BJ (cell line): ENCODE data around the gene NAV2. TPM values are rescaled to one million over a fixed set of nuclear protein-coding genes. Genes with fewer than 3 reads are reported as not detected.

Experiments
- CTCF ChIA-PET: fragments of 350-600 bp; formaldehyde crosslinking; extraction: SDS; loops from one replicate; lab custom pipeline; 2021; ENCODE audit warnings: antibody characterized with exemption, inconsistent platforms; lab: Yijun Ruan, JAX
- POLR2A ChIA-PET: fragments of 300-600 bp; sonication (Branson Sonifier 250); formaldehyde crosslinking; extraction: SDS; loops from one replicate; lab custom pipeline; 2021; ENCODE audit warnings: antibody characterized with exemption; lab: Charles Lee
- DNase-seq: peaks from one replicate; pipeline ENCODE4 v3.0.0-alpha.2; 2011; ENCODE audit warnings: low read depth
- H3K27me3 ChIP-seq: 2 replicates; pipeline ENCODE4 v1.6.0; 2011; ENCODE audit warnings: low read length; ENCODE audit not compliant: control insufficient read depth, insufficient read depth
- H3K36me3 ChIP-seq: 2 replicates; pipeline ENCODE4 v1.5.1; 2011; ENCODE audit warnings: low read length; ENCODE audit not compliant: control insufficient read depth, insufficient read depth
- H3K4me3 ChIP-seq: 2 replicates; pipeline ENCODE4 v1.5.1; 2011; ENCODE audit warnings: low read depth, mild to moderate bottlenecking, control low read depth, low read length
- polyA plus RNA-seq: library from polyadenylated mRNA; depleted of rRNA; stranded (reverse); fragments of >200 nt; gene quantifications from 2 replicates; pipeline ENCODE4 v1.2.3, GENCODE V29; 2011
- TF ChIP-seq, protein P1 (sequence below): IDR thresholded peaks from 2 replicates; pipeline ENCODE4 v1.5.1; 2011; ENCODE audit warnings: low read depth, mild to moderate bottlenecking, control low read depth, inconsistent platforms, low read length, moderate library complexity; ENCODE audit not compliant: insufficient read depth

NAV2 gene
- polyA plus RNA-seq, 1 experiment: 6.1 TPM

DNA sequence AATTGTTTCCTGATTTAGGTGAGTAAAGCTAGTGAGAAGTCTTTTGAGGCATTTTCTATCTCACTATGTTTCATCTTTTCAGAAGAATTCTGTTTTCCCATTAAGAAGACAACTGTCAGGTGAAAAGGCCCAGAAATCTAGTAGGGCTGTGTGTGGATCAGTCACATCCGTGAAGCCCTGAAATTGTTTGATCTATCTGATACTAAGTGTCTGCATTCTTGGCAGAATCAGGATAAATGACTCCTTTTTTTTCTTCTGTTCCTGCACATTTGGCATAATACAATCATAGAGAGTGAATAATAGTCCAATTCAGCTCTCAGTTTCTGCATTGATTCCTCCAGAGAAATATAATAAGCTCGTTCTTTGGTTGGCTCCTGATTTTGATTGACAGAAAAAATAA, 208.3 kb downstream of the NAV2 start:
- Histone ChIP-seq H3K4me3 (no peak overlapping the region), H3K27me3 (no peaks in the 10 kb centered on the region), H3K36me3 (no peaks in the 10 kb centered on the region; the same call in 1 of the 2 replicates)
- ChIA-PET POLR2A (no interaction called here), CTCF (interaction anchor here (1.2 to 1.7 kb wide), 3 partner anchors 206 to 416 kb away, joined by 3 read pairs; no protein-coding TSS in a partner anchor)
- DNase-seq: no peak
- TF ChIP-seq, protein P1, sequence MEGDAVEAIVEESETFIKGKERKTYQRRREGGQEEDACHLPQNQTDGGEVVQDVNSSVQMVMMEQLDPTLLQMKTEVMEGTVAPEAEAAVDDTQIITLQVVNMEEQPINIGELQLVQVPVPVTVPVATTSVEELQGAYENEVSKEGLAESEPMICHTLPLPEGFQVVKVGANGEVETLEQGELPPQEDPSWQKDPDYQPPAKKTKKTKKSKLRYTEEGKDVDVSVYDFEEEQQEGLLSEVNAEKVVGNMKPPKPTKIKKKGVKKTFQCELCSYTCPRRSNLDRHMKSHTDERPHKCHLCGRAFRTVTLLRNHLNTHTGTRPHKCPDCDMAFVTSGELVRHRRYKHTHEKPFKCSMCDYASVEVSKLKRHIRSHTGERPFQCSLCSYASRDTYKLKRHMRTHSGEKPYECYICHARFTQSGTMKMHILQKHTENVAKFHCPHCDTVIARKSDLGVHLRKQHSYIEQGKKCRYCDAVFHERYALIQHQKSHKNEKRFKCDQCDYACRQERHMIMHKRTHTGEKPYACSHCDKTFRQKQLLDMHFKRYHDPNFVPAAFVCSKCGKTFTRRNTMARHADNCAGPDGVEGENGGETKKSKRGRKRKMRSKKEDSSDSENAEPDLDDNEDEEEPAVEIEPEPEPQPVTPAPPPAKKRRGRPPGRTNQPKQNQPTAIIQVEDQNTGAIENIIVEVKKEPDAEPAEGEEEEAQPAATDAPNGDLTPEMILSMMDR: no peak

- no peak overlapping the region for H3K4me3 ChIP-seq
- CTCF ChIA-PET: interaction anchor here (0.7 to 1.8 kb wide), 4 partner anchors 12 to 414 kb away, joined by 3 to 7 read pairs (median 4); no protein-coding TSS in a partner anchor
- TF ChIP-seq, protein P1: no peak
- no peaks in the 10 kb centered on the region; the same call in 1 of the 2 replicates for H3K36me3 ChIP-seq
- POLR2A ChIA-PET: no interaction called here
- no peak for DNase-seq
- no peaks in the 10 kb centered on the region for H3K27me3 ChIP-seq
These were observed 209.5 kb downstream of the NAV2 start for GRCh38 chr11:19921976-19922688.

DNA sequence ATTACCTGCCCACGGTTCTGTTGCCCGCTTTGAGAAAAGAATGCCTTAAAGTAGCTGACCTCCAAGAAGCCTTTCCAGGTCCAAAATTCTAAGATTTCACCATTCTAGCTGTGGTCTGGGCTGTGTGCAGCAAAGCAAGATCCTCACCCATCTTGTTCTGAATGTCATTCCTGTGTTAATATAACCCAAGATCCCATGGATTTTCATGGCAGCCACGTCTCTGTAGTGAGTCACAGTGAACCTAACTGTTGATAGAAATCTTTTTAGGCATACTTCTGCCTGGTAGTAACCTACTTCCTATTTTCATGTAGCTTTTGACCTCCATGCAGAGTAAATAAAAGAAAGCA, 210.0 kb downstream of the NAV2 start:
- DNase-seq: no peak
- TF ChIP-seq, protein P1: no peak
- CTCF ChIA-PET: interaction anchor here (0.7 to 1.8 kb wide), 3 partner anchors 12 to 189 kb away, joined by 3 to 7 read pairs (median 5); no protein-coding TSS in a partner anchor
- H3K27me3 ChIP-seq: no peaks in the 10 kb centered on the region
- H3K36me3 ChIP-seq: no peaks in the 10 kb centered on the region
- no peak overlapping the region for H3K4me3 ChIP-seq
- POLR2A ChIA-PET: no interaction called here

DNA sequence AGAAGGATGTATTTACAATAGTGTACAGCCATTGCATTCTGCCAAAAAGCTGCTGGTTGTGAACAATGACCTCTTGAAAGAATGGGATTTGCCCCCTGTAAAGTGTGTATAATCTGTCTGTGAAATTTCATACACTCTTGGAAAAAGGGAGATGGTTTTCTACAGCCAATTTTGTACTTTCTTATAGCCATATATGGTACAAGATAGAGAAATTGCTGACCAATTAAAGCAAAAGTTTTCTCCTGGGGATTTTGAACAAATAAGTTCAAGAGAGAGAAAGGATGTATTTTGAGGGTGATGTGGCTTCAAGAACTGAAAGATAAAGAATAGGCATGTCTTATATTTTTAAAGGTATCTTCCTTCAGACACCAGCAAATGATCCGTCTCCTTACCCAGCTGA, 211.0 kb downstream of the NAV2 start:
- no peak for DNase-seq
- Histone ChIP-seq H3K36me3 (no peaks in the 10 kb centered on the region), H3K4me3 (no peak overlapping the region), H3K27me3 (no peaks in the 10 kb centered on the region)
- ChIA-PET CTCF (interaction anchor here (1.8 kb wide), 1 partner anchor 11 kb away, joined by 7 read pairs; no protein-coding TSS in a partner anchor), POLR2A (no interaction called here)
- TF ChIP-seq, protein P1: no peak

DNA sequence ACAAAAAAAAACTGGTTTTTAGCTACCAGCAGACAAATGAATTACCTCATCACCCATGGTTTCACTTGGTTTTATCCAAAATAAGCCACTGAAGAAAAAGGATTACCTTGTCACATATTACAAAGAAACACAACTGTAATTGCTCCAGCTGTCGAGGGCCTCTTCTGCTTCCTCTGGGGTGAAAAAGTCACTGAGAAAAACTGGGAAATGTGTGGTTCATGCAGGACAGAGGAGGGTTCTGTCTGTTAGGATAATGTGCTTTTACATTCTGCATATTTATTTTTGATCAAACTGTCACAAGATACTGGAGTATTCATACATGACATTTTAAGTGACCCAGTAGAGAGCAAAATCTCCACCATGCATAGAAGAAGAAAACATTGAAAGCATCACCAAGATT, 211.7 kb downstream of the NAV2 start:
- ChIA-PET CTCF (interaction anchor here (1.0 kb wide), 1 partner anchor 9 kb away, joined by 3 read pairs; no protein-coding TSS in a partner anchor), POLR2A (no interaction called here)
- H3K27me3 ChIP-seq: no peaks in the 10 kb centered on the region
- no peak overlapping the region for H3K4me3 ChIP-seq
- TF ChIP-seq, protein P1: no peak
- no peaks in the 10 kb centered on the region for H3K36me3 ChIP-seq
- DNase-seq: no peak
